HepG2 (cell line): Measurements from ENCODE around the gene GNAS-AS1.

Experiments used
- AHR ChIP-seq: IDR thresholded peaks from 2 replicates; pipeline ENCODE4 v1.6.1; 2018; ENCODE audit warnings: missing genetic modification reagents, missing compliant biosample characterization
- ARID2 ChIP-seq: sonication (generic); formaldehyde crosslinking; IDR thresholded peaks from 2 replicates; pipeline ENCODE4 v1.8.1; 2022; ENCODE audit warnings: mild to moderate bottlenecking, missing genetic modification reagents, borderline replicate concordance
- EZH2 ChIP-seq: conservative IDR thresholded peaks from 2 replicates; pipeline ENCODE4 v1.6.1; 2012; ENCODE audit warnings: mild to moderate bottlenecking, low read depth, low read length, moderate library complexity
- HMG20B ChIP-seq: conservative IDR thresholded peaks from 2 replicates; pipeline ENCODE4 v1.6.1; 2016; ENCODE audit warnings: missing genetic modification reagents, missing compliant biosample characterization
- IKZF4 ChIP-seq: sonication (generic); formaldehyde crosslinking; IDR thresholded peaks from 2 replicates; pipeline ENCODE4 v1.5.1; 2020; ENCODE audit warnings: borderline replicate concordance, mild to moderate bottlenecking, low read depth, missing genetic modification reagents; ENCODE audit errors: not compliant biosample characterization
- SRF ChIP-seq: IDR thresholded peaks from 2 replicates; pipeline ENCODE4 v1.6.1; 2011; ENCODE audit warnings: mild to moderate bottlenecking, low read depth, low read length, moderate library complexity
- TF ChIP-seq, protein P1 (sequence below): sonication (generic); formaldehyde crosslinking; IDR thresholded peaks from 2 replicates; pipeline ENCODE4 v1.5.1; 2020; ENCODE audit warnings: mild to moderate bottlenecking, missing genetic modification reagents, borderline replicate concordance
- TF ChIP-seq, protein P2 (sequence below): IDR thresholded peaks from 2 replicates; pipeline ENCODE4 v1.6.1; 2012; ENCODE audit warnings: inconsistent platforms

DNA sequence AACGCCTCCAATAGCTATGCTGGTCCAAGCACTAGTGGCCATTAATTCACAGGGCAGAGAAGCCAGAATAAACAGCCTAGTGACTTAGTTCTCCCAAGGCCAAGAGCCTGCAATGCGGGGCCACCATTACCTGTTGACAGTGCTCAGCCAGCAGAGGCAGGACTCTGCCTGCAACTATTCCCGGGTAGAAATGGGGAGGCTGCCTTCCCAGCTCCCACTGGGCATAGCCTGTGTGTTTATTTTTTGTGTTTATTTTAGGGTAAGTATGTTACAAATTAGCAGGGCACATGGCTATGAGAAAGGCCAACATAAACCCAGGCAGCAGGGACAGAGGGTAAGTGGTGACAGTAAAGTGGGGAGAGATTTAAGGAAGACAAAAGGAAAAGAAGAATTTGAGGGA lies 5.0 kb downstream of the GNAS-AS1 start:
- TF ChIP-seq, protein P1, sequence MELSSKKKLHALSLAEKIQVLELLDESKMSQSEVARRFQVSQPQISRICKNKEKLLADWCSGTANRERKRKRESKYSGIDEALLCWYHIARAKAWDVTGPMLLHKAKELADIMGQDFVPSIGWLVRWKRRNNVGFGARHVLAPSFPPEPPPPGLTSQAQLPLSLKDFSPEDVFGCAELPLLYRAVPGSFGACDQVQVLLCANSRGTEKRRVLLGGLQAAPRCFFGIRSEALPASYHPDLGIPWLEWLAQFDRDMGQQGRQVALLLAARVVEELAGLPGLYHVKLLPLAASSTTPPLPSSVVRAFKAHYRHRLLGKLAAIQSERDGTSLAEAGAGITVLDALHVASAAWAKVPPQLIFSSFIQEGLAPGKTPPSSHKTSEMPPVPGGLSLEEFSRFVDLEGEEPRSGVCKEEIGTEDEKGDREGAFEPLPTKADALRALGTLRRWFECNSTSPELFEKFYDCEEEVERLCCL (CRISPR knock-in tag): no peak
- TF ChIP-seq AHR (no peak), IKZF4 (no peak), HMG20B (CRISPR knock-in tag) (no peak), ARID2 (no peak), EZH2 (no peak), SRF (no peak)
- TF ChIP-seq, protein P2, sequence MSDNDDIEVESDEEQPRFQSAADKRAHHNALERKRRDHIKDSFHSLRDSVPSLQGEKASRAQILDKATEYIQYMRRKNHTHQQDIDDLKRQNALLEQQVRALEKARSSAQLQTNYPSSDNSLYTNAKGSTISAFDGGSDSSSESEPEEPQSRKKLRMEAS: no peak
